Astrocyte of the spinal cord (primary cell): Measurements from ENCODE around the gene CYCS.
A peak's percentile ranks its signal among the peaks of the same experiment; 100 is the strongest.
"Not testable (repeated sequence)": the region's sequence is repeated elsewhere in the genome, so short reads cannot be mapped to it uniquely, and the experiment has no call there.

Experiments
- DNase-seq: peaks from one replicate; pipeline ENCODE4 v3.0.0; 2011; ENCODE audit warnings: low read depth, low spot score
- H3K4me3 ChIP-seq: 2 replicates; pipeline ENCODE4 v1.5.1; 2011; ENCODE audit warnings: low read depth, mild to moderate bottlenecking, low read length, moderate library complexity
- in situ Hi-C: cut with HindIII; loops from 2 replicates; pipeline ENCODE4 v1.10.0; 2017; ENCODE audit warnings: low sequenced_read_pairs
- TF ChIP-seq, protein P1 (sequence below): IDR thresholded peaks from 2 replicates; pipeline ENCODE4 v1.5.1; 2012; ENCODE audit warnings: low read depth, mild to moderate bottlenecking, low read length, inconsistent platforms

CYCS gene

DNA sequence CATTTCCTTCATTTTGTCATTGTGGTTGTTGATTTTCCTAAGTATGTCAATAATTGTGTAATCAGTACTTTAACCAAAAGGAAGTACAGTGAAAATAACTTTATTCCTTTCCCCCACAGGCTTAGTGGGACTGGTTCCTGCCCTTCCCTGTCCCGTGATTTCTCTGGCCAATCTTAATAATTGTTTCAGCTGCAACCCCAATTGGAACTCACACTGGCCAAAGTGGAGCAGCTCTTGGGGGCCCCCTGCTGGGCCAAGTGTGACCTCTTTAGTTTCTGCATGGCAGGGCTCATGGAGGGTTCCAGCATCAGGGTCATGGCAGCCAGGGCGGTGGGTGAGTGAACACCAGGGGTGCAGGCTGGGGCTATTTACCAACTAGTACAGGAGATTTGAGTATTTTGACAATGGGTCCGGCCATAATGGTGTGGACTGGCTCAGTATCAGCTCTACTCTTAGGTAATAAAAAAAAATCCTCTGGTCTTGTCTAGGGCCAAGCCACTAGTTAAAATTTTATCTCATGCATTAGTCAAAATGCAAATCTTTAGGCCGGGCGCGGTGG lies 31.7 kb downstream of the CYCS start:
- TF ChIP-seq, protein P1, sequence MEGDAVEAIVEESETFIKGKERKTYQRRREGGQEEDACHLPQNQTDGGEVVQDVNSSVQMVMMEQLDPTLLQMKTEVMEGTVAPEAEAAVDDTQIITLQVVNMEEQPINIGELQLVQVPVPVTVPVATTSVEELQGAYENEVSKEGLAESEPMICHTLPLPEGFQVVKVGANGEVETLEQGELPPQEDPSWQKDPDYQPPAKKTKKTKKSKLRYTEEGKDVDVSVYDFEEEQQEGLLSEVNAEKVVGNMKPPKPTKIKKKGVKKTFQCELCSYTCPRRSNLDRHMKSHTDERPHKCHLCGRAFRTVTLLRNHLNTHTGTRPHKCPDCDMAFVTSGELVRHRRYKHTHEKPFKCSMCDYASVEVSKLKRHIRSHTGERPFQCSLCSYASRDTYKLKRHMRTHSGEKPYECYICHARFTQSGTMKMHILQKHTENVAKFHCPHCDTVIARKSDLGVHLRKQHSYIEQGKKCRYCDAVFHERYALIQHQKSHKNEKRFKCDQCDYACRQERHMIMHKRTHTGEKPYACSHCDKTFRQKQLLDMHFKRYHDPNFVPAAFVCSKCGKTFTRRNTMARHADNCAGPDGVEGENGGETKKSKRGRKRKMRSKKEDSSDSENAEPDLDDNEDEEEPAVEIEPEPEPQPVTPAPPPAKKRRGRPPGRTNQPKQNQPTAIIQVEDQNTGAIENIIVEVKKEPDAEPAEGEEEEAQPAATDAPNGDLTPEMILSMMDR = peak; percentile 92
- in situ Hi-C loops = no loop called here
- DNase-seq = peak; percentile 77
- H3K4me3 ChIP-seq = no peak overlapping the region

GRCh38 chr7:25091779-25092178 lies 33.3 kb downstream of the CYCS start:
- DNase-seq = no peak
- in situ Hi-C loops = no loop called here
- no peak overlapping the region for H3K4me3 ChIP-seq
- TF ChIP-seq, protein P1 = no peak

GRCh38 chr7:25091176-25091575 lies 33.9 kb downstream of the CYCS start:
- H3K4me3 ChIP-seq = no peak overlapping the region
- DNase-seq = no peak
- TF ChIP-seq, protein P1 = no peak
- in situ Hi-C loops = no loop called here

GRCh38 chr7:25090374-25090773 lies 34.7 kb downstream of the CYCS start:
- TF ChIP-seq, protein P1 = no peak
- no peak overlapping the region for H3K4me3 ChIP-seq
- no peak for DNase-seq
- in situ Hi-C loops = no loop called here

GRCh38 chr7:25087855-25088254 lies 37.2 kb downstream of the CYCS start:
- TF ChIP-seq, protein P1 = no peak
- no peak overlapping the region for H3K4me3 ChIP-seq
- no peak for DNase-seq
- in situ Hi-C loops = no loop called here

DNA sequence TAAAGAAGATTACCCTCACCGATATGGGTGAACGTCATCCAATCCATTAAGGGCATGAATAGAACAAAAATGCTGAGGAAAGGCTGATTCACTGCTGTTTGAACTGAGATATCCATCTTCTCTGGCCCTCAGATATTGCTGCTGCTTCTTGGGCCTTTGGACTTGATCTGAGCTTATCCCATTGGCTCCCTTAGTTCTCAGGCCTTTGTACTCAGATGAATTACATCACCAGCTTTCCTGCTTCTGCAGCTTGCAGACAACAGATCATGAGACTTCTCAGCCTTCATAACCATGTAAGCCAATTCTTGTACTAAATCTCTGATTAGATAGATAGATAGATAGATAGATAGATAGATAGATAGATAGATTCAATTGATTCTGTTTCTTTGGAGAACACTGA lies 40.2 kb downstream of the CYCS start:
- H3K4me3 ChIP-seq = no peak overlapping the region
- TF ChIP-seq, protein P1 = no peak
- in situ Hi-C loops = no loop called here
- no peak for DNase-seq

DNA sequence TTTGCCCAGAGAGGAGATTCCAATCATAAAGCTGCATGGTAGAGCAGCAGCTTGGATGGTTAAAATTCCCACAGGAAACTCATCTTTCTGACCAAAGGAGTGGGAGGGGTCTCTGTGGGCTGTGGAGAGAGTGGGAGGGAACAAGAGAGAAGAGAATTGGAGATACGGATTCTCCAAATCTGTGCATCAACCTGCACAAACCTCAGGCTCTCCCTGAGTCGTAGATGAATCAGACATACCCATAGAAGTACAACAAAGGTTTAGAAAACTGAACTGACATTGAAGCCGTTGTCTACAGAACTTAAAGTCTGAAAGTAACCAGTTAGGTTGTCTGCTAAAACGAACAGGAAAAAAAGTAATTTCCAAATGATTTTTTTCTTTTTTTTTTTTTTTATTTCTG lies 41.9 kb downstream of the CYCS start:
- in situ Hi-C loops = no loop called here
- DNase-seq = no peak
- no peak overlapping the region for H3K4me3 ChIP-seq
- TF ChIP-seq, protein P1 = no peak

GRCh38 chr7:25082041-25082440 lies 43.0 kb downstream of the CYCS start:
- in situ Hi-C loops, H3K4me3 ChIP-seq, DNase-seq: not testable (repeated sequence)
